HL-60 (cell line): Measurements from ENCODE around the gene OPTC.

Experiments
- CTCF ChIP-seq: IDR thresholded peaks from one replicate; pipeline ENCODE4 v1.5.1; 2011; ENCODE audit warnings: low read length, control low read depth, inconsistent platforms; ENCODE audit not compliant: insufficient read depth
- POLR2AphosphoS5 ChIP-seq: IDR thresholded peaks from 2 replicates; pipeline ENCODE4 v1.6.1; 2012; ENCODE audit warnings: low read depth
- REST ChIP-seq: IDR thresholded peaks from 2 replicates; pipeline ENCODE4 v1.6.1; 2012; ENCODE audit warnings: low read depth; ENCODE audit not compliant: insufficient replicate concordance
- SPI1 ChIP-seq: IDR thresholded peaks from 2 replicates; pipeline ENCODE4 v1.6.1; 2012; ENCODE audit warnings: low read depth, mild to moderate bottlenecking, borderline replicate concordance

GRCh38 chr1:203544485-203544884 lies 50.5 kb downstream of the OPTC start:
- TF ChIP-seq CTCF: no peak
- TF ChIP-seq POLR2AphosphoS5: no peak
- no peak for TF ChIP-seq REST
- no peak for TF ChIP-seq SPI1
